Lower lobe of right lung (tissue), 2 donors: Measurements from ENCODE around the gene CAMSAP2. TPM values are rescaled to one million over a fixed set of nuclear protein-coding genes. Genes with fewer than 3 reads are reported as not detected.

Experiments used
- ATAC-seq, 2 donors: fragments of 200-7000 bp; cut with Tn5 transposase; one replicate each; pipeline ENCODE4 v1.9.1; 2020 to 2022; ENCODE audit warnings: mild to moderate bottlenecking in 2 of 2, moderate library complexity in 2 of 2
- DNase-seq: peaks from one replicate; pipeline ENCODE4 v3.0.0-alpha.2; 2020
- H3K27ac ChIP-seq: fragments of 200-600 bp; one replicate; pipeline ENCODE4 v1.8.0; 2022
- H3K27me3 ChIP-seq: fragments of 200-600 bp; one replicate; pipeline ENCODE4 v1.8.0; 2022; ENCODE audit warnings: low read depth
- H3K36me3 ChIP-seq: fragments of 200-600 bp; one replicate; pipeline ENCODE4 v1.8.0; 2022; ENCODE audit warnings: mild to moderate bottlenecking
- H3K4me1 ChIP-seq: fragments of 200-600 bp; one replicate; pipeline ENCODE4 v1.8.0; 2022
- H3K4me3 ChIP-seq: fragments of 200-600 bp; one replicate; pipeline ENCODE4 v1.8.0; 2022; ENCODE audit warnings: mild to moderate bottlenecking
- H3K9me3 ChIP-seq: fragments of 200-600 bp; one replicate; pipeline ENCODE4 v1.8.0; 2022
- intact Hi-C: fragments of 100-400 bp; cut with DNase I; formaldehyde crosslinking; loops from one replicate; pipeline ENCODE4 v1.11.0; 2022
- total RNA-seq: library from RNA; stranded (reverse); fragmentation: NEBNext Ultra II Directional; extraction: Animal tissue kit (Norgen Biotek cat#: 25700); gene quantifications from one replicate; pipeline ENCODE4 v1.2.1, GENCODE V29; 2021
- TF ChIP-seq, protein P1 (sequence below): fragments of 200-600 bp; IDR thresholded peaks from one replicate; pipeline ENCODE4 v1.8.0; 2022; ENCODE audit warnings: antibody characterized with exemption, mild to moderate bottlenecking
- donor health status: DM: no; HTN: yes; CAD: no; lungs with severe emphysema.

Gene CAMSAP2
- total RNA-seq, 1 donor from 2014 or later: 30.7 TPM

- H3K36me3 ChIP-seq: peaks cover 89% of the 10 kb centered on the region
- H3K4me3 ChIP-seq: no peak overlapping the region
- ATAC-seq (no peak), DNase-seq (no peak)
- no peaks in the 10 kb centered on the region for H3K4me1 ChIP-seq
- TF ChIP-seq, protein P1, sequence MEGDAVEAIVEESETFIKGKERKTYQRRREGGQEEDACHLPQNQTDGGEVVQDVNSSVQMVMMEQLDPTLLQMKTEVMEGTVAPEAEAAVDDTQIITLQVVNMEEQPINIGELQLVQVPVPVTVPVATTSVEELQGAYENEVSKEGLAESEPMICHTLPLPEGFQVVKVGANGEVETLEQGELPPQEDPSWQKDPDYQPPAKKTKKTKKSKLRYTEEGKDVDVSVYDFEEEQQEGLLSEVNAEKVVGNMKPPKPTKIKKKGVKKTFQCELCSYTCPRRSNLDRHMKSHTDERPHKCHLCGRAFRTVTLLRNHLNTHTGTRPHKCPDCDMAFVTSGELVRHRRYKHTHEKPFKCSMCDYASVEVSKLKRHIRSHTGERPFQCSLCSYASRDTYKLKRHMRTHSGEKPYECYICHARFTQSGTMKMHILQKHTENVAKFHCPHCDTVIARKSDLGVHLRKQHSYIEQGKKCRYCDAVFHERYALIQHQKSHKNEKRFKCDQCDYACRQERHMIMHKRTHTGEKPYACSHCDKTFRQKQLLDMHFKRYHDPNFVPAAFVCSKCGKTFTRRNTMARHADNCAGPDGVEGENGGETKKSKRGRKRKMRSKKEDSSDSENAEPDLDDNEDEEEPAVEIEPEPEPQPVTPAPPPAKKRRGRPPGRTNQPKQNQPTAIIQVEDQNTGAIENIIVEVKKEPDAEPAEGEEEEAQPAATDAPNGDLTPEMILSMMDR: no peak
- no peaks in the 10 kb centered on the region for H3K9me3 ChIP-seq
- intact Hi-C loops: no loop called here
- no peaks in the 10 kb centered on the region for H3K27me3 ChIP-seq
- no peak overlapping the region for H3K27ac ChIP-seq
Observed at GRCh38 chr1:200849430-200849829, 110.7 kb downstream of the CAMSAP2 start.

- Histone ChIP-seq H3K4me3 (no peak overlapping the region), H3K27ac (no peak overlapping the region), H3K4me1 (no peaks in the 10 kb centered on the region), H3K36me3 (peaks cover 95% of the 10 kb centered on the region), H3K27me3 (no peaks in the 10 kb centered on the region), H3K9me3 (no peaks in the 10 kb centered on the region)
- no peak for DNase-seq
- intact Hi-C loops: no loop called here
- ATAC-seq: no peak
- TF ChIP-seq, protein P1: no peak
Observed at GRCh38 chr1:200850554-200850953, 111.9 kb downstream of the CAMSAP2 start.

DNA sequence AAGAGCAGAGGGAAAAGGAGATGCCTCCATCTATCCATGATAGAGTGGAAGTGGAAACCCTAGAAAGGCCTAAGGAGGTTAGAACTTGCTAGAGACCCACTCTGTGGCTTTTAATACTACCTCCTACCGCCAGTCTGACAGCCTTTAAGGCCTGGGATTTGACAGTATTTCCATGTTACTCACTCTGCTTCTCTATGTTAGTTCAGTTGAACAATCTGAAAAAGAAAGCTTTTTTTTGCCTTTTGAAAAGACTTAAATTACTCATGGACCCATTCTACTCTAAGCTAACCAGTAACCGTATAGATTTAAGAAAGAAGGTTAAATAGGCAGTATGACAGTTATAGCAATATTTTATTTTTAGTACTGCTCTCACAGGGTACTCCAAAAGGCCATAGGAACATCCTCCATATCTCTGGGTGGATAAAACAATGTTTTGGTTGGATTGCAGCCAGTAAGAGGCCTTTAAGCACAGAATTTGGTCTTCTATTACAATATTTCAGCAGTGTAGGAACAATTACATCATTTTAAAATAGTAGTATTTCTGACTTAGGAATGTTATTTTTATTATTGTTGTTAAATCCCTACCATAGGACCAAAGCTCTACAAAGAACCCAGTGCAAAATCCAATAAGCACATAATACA lies 118.1 kb downstream of the CAMSAP2 start:
- H3K9me3 ChIP-seq: no peaks in the 10 kb centered on the region
- no peak overlapping the region for H3K4me3 ChIP-seq
- H3K4me1 ChIP-seq: no peaks in the 10 kb centered on the region
- ATAC-seq: no peak
- H3K27me3 ChIP-seq: no peaks in the 10 kb centered on the region
- H3K36me3 ChIP-seq: peaks cover 59% of the 10 kb centered on the region
- TF ChIP-seq, protein P1: no peak
- intact Hi-C loops: no loop called here
- no peak overlapping the region for H3K27ac ChIP-seq
- no peak for DNase-seq

GRCh38 chr1:200857804-200858203 lies 119.1 kb downstream of the CAMSAP2 start:
- intact Hi-C loops: no loop called here
- ATAC-seq: no peak
- no peak overlapping the region for H3K27ac ChIP-seq
- TF ChIP-seq, protein P1: no peak
- no peaks in the 10 kb centered on the region for H3K9me3 ChIP-seq
- H3K27me3 ChIP-seq: no peaks in the 10 kb centered on the region
- H3K4me1 ChIP-seq: no peaks in the 10 kb centered on the region
- DNase-seq: no peak
- no peak overlapping the region for H3K4me3 ChIP-seq
- peaks cover 58% of the 10 kb centered on the region for H3K36me3 ChIP-seq

- intact Hi-C loops: no loop called here
- no peak overlapping the region for H3K27ac ChIP-seq
- DNase-seq: no peak
- no peak overlapping the region for H3K4me3 ChIP-seq
- H3K36me3 ChIP-seq: peaks cover 27% of the 10 kb centered on the region
- H3K27me3 ChIP-seq: no peaks in the 10 kb centered on the region
- no peak for ATAC-seq
- TF ChIP-seq, protein P1: no peak
- H3K4me1 ChIP-seq: no peaks in the 10 kb centered on the region
- H3K9me3 ChIP-seq: no peaks in the 10 kb centered on the region
Observed at GRCh38 chr1:200861937-200862647, 123.4 kb downstream of the CAMSAP2 start.
